ENCODE data around the gene SELE. TPM values are rescaled to one million over a fixed set of nuclear protein-coding genes. Genes with fewer than 3 reads are reported as not detected.
"Not testable (repeated sequence)": the region's sequence is repeated elsewhere in the genome, so short reads cannot be mapped to it uniquely, and the experiment has no call there.

Gene SELE
- total RNA-seq, 1 donor from 2014 or later, result not detected

DNA sequence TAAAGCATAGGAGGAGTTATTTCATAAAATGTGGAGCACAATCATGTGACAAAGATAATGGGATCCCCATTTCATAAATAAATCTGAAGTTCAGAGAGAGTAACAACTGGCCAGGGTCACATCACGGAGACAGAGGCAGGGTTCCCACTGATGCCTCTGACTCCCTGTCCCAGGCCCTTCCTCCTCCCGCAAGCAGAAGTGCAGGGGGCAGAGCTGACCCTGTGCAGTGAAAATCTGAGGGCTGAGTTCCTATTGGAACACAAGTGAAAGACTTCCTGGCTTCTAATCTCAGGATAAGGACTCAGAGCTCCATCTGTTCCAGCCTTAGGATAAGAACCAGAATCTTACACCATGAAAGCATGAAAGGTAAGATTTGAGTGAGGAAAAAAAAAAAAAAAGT is 44.5 kb downstream of the SELE start:
- H3K9ac ChIP-seq, result no peak overlapping the region
- Mint-ChIP-seq H3K4me1 (no peaks in the 10 kb centered on the region), H3K36me3 (no peaks in the 10 kb centered on the region), H3K9me3 (no peaks in the 10 kb centered on the region), H3K27me3 (ENCODE audit: insufficient read depth, low read depth) (peaks cover 2% of the 10 kb centered on the region), H3K4me3 (no peak overlapping the region), H3K27ac (no peak overlapping the region)
- no peak for TF ChIP-seq EZH2 (IDR thresholded peaks at IDR 0.05)
- no peak for TF ChIP-seq EZH2phosphoT487 (IDR thresholded peaks at IDR 0.05)
- TF ChIP-seq, protein P1, sequence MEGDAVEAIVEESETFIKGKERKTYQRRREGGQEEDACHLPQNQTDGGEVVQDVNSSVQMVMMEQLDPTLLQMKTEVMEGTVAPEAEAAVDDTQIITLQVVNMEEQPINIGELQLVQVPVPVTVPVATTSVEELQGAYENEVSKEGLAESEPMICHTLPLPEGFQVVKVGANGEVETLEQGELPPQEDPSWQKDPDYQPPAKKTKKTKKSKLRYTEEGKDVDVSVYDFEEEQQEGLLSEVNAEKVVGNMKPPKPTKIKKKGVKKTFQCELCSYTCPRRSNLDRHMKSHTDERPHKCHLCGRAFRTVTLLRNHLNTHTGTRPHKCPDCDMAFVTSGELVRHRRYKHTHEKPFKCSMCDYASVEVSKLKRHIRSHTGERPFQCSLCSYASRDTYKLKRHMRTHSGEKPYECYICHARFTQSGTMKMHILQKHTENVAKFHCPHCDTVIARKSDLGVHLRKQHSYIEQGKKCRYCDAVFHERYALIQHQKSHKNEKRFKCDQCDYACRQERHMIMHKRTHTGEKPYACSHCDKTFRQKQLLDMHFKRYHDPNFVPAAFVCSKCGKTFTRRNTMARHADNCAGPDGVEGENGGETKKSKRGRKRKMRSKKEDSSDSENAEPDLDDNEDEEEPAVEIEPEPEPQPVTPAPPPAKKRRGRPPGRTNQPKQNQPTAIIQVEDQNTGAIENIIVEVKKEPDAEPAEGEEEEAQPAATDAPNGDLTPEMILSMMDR (IDR thresholded peaks at IDR 0.05), result no peak
- no peak overlapping the region for H3K27ac ChIP-seq
- H3K4me1 ChIP-seq, result no peaks in the 10 kb centered on the region
- no peak overlapping the region for H3K4me3 ChIP-seq
- no peak overlapping the region for H2AFZ ChIP-seq (replicated peaks)
- H4K20me1 ChIP-seq (ENCODE audit: low read depth), result no peaks in the 10 kb centered on the region
- no peaks in the 10 kb centered on the region for H3K36me3 ChIP-seq
- H3K4me2 ChIP-seq, result no peak overlapping the region
- no peaks in the 10 kb centered on the region for H3K79me2 ChIP-seq (ENCODE audit: low read depth)
- peak; percentile 3 for DNase-seq (ENCODE audit: low spot score)
- H3K27me3 ChIP-seq, result no peaks in the 10 kb centered on the region
- H3K9me3 ChIP-seq (ENCODE audit: low read depth), result no peaks in the 10 kb centered on the region
- no peaks in the 10 kb centered on the region for H3F3A ChIP-seq (ENCODE audit: low read depth)

DNA sequence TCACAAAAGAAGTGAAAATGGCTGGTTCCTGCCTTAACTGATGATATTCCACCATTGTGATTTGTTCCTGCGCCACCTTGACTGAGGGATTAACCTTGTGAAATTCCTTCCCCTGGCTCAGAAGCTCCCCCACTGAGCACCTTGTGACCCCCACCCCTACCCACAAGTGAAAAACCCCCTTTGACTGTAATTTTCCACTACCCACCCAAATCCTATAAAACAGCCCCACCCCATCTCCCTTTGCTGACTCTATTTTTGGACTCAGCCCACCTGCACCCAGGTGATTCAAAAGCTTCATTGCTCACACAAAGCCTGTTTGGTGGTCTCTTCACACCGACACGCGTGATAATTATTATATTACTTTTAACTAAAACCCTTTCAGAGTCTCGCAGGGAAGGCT is 45.5 kb downstream of the SELE start:
- H3K4me3 Mint-ChIP-seq; H3K4me2 ChIP-seq; H3K27ac ChIP-seq; H3K36me3 Mint-ChIP-seq; H4K20me1 ChIP-seq (ENCODE audit: low read depth); H3K27me3 ChIP-seq; H3F3A ChIP-seq (ENCODE audit: low read depth); DNase-seq (ENCODE audit: low spot score); H3K9me3 ChIP-seq (ENCODE audit: low read depth); H2AFZ ChIP-seq (replicated peaks); H3K27me3 Mint-ChIP-seq (ENCODE audit: insufficient read depth, low read depth); H3K27ac Mint-ChIP-seq; H3K4me1 Mint-ChIP-seq; H3K9me3 Mint-ChIP-seq; H3K4me1 ChIP-seq; H3K4me3 ChIP-seq; H3K9ac ChIP-seq; H3K79me2 ChIP-seq (ENCODE audit: low read depth); H3K36me3 ChIP-seq: not testable (repeated sequence)

GRCh38 chr1:169683661-169684060 is 50.2 kb downstream of the SELE start:
- Histone ChIP-seq H3K9me3 (ENCODE audit: low read depth) (no peaks in the 10 kb centered on the region), H3K9ac (no peak overlapping the region), H3F3A (ENCODE audit: low read depth) (no peaks in the 10 kb centered on the region), H3K36me3 (no peaks in the 10 kb centered on the region), H2AFZ (replicated peaks) (no peak overlapping the region), H3K27ac (no peak overlapping the region), H3K4me3 (no peak overlapping the region), H3K4me1 (no peaks in the 10 kb centered on the region), H3K4me2 (no peak overlapping the region), H3K79me2 (ENCODE audit: low read depth) (no peaks in the 10 kb centered on the region), H3K27me3 (peaks cover 54% of the 10 kb centered on the region), H4K20me1 (ENCODE audit: low read depth) (no peaks in the 10 kb centered on the region)
- H3K27me3 Mint-ChIP-seq (ENCODE audit: insufficient read depth, low read depth), result peaks cover 3% of the 10 kb centered on the region
- no peak overlapping the region for H3K27ac Mint-ChIP-seq
- no peak for DNase-seq (ENCODE audit: low spot score)
- no peaks in the 10 kb centered on the region for H3K36me3 Mint-ChIP-seq
- H3K4me1 Mint-ChIP-seq, result peaks cover 21% of the 10 kb centered on the region
- H3K4me3 Mint-ChIP-seq, result no peak overlapping the region
- H3K9me3 Mint-ChIP-seq, result no peaks in the 10 kb centered on the region
- TF ChIP-seq, protein P1 (IDR thresholded peaks at IDR 0.05), result no peak
- TF ChIP-seq EZH2phosphoT487 (IDR thresholded peaks at IDR 0.05) (no peak), EZH2 (IDR thresholded peaks at IDR 0.05) (no peak)

- H3K9me3 ChIP-seq (ENCODE audit: low read depth); H2AFZ ChIP-seq (replicated peaks); DNase-seq (ENCODE audit: low spot score); H3K4me2 ChIP-seq; H3K9ac ChIP-seq; H3K9me3 Mint-ChIP-seq; H3K27ac ChIP-seq; H3K4me1 ChIP-seq; H3K79me2 ChIP-seq (ENCODE audit: low read depth); H3K4me3 ChIP-seq; H3K36me3 ChIP-seq; H3K27ac Mint-ChIP-seq; H3K36me3 Mint-ChIP-seq; H3K4me3 Mint-ChIP-seq; H3K27me3 Mint-ChIP-seq (ENCODE audit: insufficient read depth, low read depth); H3F3A ChIP-seq (ENCODE audit: low read depth); H4K20me1 ChIP-seq (ENCODE audit: low read depth): not testable (repeated sequence)
- peaks cover 59% of the 10 kb centered on the region for H3K27me3 ChIP-seq
- H3K4me1 Mint-ChIP-seq, result peaks cover 21% of the 10 kb centered on the region
Measured at GRCh38 chr1:169683168-169683567, 50.7 kb downstream of the SELE start.
